ENCODE measurements around the gene SCN8A.

Gene SCN8A

GRCh38 chr12:51675071-51675803 lies 84.2 kb downstream of the SCN8A start:
- no peak for DNase-seq

- no peak for DNase-seq
These were observed 85.8 kb downstream of the SCN8A start for GRCh38 chr12:51676875-51677274.

DNA sequence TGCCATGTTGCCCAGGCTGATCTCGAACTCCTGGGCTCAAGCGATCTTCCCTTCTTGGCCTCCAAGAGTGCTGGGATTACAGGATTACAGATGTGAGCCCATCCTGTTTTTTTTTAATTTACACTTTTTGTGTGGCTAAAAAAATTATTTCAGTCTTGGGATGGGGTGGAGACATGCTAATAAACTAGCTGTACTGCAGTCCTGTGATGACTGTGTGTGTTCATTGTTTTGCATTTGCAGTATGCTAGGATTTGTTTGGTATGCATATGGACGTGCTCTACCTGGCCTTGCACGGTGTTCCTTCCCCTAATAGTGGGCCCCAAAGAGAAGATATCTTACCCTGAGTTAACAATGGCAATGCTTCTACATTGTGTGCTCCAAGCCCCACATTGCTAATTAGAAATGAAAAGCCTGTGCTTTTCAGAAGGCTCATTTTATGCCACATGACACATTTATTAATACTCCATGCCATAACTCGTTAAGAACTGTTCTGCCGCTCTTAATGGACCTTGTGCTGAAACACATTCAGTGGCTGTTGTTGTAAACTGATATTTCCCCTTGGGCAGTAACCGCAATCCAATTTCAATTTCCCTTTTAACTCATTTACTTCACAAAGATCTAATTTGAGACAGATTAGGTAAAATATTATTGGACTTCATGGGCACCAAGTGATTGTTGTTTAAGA lies 86.4 kb downstream of the SCN8A start:
- DNase-seq: no peak

GRCh38 chr12:51678086-51678724 lies 87.2 kb downstream of the SCN8A start:
- DNase-seq: peak in 1 of 2 experiments; percentile 18

DNA sequence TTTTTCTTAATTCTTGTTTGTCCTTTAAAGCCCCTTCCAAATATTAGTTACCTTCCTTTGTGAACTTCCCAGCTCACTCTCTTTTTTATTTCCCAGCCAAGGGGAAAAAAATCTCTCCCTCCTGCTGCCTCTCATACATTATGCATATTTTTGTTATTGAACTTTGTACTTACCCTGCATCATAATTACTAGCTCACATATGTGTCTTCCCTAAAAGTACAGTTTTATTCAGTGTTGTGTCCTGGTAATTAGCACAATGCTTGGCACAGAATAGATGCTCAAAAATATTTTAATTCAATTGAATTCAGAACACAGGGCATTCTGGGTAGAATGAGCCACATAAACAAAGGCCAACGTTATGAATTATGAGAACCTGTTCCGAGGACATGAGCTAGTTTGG lies 91.9 kb downstream of the SCN8A start:
- DNase-seq: no peak

- DNase-seq: no peak
These were observed 92.8 kb downstream of the SCN8A start for GRCh38 chr12:51683763-51684357.

DNA sequence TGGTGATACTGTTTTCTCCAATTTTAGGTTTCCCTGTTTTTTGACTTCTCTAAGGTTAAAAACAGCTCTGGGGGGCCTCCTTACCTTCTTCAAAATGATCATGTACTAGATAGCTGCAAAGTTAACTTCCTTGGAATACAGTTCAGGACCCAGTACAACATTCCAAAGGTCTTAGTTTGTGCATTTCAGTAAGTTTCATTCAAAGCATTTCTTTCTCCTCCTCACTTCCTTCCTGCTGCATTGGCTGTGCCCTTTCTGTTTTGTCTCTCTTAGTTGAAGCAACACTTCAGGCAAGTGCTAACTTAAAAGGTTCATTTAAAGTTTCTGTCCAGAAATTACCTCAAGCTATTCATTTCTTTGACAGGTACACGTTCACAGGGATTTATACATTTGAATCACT lies 95.7 kb downstream of the SCN8A start:
- DNase-seq: no peak

GRCh38 chr12:51687177-51687576 lies 96.1 kb downstream of the SCN8A start:
- no peak for DNase-seq

GRCh38 chr12:51687614-51688013 lies 96.6 kb downstream of the SCN8A start:
- no peak for DNase-seq

- DNase-seq: no peak
These were observed 99.0 kb downstream of the SCN8A start for GRCh38 chr12:51689983-51690382.

GRCh38 chr12:51692016-51692415 lies 101.0 kb downstream of the SCN8A start:
- no peak for DNase-seq

GRCh38 chr12:51693569-51693968 lies 102.5 kb downstream of the SCN8A start:
- no peak for DNase-seq

DNA sequence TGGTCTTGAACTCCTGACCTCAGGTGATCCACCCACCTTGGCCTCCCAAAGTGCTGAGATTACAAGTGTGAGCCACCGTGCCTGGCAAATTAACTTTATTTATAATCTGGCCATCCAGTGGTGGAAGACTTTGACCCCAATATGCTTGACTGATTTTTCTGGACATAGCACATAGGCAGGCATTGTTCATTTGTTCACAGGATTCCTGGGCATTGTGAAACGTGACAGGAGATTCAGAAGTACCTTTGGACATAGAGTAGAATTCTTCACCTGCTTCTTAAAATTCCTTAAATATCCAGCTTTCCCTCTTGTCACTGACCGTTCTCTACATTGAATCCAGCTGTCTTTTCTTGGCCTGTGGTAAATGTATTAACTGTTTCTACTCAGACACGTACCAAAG lies 103.1 kb downstream of the SCN8A start:
- no peak for DNase-seq

DNA sequence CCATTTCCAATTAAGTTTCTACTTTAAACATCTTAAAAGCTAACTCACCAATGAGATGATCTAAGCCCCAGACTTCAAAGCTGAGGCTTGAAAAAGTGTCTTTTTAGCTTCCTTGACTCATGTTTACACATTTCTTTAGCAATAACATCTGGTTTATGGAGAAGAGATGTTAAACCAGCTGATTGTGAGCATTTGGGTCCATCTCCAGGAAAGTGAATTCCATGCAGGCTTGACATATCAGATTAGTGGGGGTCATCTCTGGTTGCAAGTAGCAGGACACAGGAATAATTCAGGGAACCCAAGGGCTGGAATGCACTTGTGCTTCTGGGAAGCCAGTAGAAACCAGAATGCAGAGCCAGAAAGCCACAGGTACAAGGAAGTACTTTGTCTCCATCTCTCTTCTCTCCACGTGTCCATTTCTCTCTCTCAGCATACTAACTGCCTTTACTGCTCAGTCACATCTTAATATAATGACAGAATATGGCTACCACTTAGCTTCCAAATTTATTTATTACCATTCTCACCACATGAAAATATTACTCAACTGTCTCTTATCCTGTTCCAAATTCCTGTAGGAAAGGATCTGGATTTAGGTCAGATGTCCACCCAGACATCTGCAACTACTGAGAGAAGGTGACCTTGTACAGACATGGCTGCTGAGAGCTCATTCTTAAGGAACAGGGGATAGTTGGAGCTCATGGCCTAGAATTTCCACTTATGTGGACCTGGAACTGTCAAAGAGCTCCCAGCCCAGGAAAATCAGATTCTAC lies 104.4 kb downstream of the SCN8A start:
- no peak for DNase-seq

- DNase-seq: no peak
These were observed 108.2 kb downstream of the SCN8A start for GRCh38 chr12:51699219-51699618.

- no peak for DNase-seq
These were observed 109.9 kb downstream of the SCN8A start for GRCh38 chr12:51700887-51701286.

DNA sequence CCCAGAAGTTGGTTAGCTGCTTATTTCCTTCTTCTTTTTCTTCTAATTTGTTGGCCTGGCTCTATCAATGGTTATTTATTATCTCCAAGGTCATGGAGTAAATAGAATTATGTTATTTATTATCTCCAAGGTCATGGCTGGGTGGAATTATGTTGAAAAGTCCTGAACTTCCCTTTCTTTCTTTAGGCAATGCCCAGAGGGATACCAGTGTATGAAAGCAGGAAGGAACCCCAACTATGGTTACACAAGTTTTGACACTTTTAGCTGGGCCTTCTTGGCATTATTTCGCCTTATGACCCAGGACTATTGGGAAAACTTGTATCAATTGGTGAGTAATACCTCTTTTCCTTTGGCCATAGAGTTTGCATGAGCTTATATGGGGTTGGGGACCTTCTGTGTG lies 111.6 kb downstream of the SCN8A start:
- no peak for DNase-seq

DNA sequence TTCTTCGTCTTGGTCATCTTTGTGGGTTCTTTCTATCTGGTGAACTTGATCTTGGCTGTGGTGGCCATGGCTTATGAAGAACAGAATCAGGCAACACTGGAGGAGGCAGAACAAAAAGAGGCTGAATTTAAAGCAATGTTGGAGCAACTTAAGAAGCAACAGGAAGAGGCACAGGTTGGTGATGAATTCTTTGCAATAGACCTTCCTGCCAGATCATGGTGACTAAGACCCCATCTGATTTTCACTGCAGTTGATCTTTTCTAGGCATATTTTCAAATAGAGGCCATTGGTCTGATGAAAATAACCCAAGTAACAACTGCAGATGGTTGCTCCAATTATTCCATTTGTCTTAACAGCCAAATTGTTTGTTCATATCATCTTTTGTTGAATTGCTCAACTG lies 114.4 kb downstream of the SCN8A start:
- no peak for DNase-seq

DNA sequence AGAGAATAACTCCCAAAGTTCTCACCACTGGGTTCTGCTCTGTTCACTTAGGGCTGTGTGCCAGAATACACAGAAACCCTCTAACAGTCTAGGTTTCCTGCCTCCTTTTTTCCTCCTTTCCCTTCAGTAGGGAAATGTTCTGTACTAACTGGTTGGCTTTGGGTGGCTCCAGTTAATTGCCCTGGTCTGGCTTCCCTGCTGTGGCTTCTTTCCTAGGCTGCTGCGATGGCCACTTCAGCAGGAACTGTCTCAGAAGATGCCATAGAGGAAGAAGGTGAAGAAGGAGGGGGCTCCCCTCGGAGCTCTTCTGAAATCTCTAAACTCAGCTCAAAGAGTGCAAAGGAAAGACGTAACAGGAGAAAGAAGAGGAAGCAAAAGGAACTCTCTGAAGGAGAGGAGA lies 115.2 kb downstream of the SCN8A start:
- DNase-seq: no peak

- DNase-seq: no peak
These were observed 123.6 kb downstream of the SCN8A start for GRCh38 chr12:51714666-51715065.

DNA sequence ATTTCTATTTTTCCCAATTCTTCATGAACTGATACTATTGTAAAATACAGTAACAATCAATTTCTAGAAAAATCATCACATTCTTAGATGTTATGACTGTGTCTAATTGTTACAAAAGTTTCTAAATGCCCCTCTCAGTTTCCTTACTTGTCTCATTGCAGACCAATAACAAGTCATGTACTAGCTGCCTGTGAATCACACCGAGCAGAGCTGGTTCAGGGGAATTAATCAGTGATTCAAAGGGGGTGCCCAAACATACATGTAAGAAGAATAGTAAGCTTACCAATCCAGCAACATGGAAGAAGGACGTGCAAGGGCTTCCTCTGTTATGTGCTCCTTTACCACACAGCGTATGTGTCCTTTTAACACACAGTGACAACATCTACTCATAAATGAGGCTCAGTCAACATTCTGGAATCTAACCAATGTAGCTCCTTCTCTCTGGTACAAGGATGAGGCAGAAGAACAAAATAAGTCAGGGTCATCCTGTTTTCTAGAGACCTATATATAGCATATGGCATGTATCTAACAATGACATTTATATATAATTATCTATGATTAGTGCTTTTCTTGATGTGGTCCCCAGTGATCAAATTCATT lies 126.4 kb downstream of the SCN8A start:
- DNase-seq: no peak

- DNase-seq: no peak
These were observed 130.4 kb downstream of the SCN8A start for GRCh38 chr12:51721282-51721940.
